Activated CD8-positive, alpha-beta memory T cell treated with anti-CD3 and anti-CD28 coated beads for 1 hour (primary cell): Measurements from ENCODE around the gene MTMR3.

Experiments
- DNase-seq, 2 donors: peaks; one replicate each; pipeline ENCODE4 v3.0.0-alpha.2; 2020; ENCODE audit warnings: low read depth in 1 of 2; ENCODE audit errors: extremely low read depth in 1 of 2

The MTMR3 gene

DNA sequence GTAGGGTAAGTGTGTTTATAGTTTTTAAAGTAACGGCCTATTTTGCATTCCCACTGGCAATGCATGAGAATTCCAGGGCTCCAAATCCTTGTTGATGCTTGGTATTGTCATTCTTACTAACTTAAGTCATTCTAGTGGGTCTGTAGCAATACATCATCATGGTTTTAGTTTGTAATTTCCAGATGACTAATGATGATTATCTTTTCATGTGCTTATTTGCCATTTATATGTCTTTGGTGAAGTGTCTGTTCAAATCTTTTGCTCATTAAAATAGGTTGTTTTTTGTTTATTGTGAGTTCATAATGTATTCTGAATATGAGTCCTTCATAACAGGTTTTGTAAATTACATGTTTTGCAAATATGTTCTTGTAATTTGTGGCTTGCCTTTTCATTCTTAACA lies 31.2 kb downstream of the MTMR3 start:
- no peak for DNase-seq

DNA sequence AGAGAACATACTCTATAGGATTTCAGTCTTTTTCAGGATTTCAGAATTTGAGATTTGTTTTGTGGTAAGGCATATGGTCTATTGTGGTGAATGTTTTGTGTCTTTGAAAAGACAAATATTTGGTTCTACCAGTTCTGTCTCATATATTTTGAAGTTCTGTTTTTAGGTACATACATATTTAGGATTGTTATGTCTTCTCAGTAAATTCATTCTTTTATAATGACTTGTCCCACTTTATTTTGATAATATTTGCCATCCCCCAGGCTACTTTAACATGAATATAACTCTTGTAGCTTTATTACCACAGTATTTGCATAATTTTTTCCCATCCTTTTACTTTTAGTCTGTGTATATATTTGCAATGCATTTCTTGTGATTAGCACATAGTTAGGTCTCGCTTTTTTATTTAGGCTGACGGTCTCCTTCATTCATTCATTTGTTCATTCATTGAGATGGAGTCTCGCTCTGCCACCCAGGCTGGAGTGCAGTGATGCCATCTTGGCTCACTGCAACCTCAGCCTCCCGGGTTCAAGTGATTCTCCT lies 32.1 kb downstream of the MTMR3 start:
- no peak for DNase-seq

DNA sequence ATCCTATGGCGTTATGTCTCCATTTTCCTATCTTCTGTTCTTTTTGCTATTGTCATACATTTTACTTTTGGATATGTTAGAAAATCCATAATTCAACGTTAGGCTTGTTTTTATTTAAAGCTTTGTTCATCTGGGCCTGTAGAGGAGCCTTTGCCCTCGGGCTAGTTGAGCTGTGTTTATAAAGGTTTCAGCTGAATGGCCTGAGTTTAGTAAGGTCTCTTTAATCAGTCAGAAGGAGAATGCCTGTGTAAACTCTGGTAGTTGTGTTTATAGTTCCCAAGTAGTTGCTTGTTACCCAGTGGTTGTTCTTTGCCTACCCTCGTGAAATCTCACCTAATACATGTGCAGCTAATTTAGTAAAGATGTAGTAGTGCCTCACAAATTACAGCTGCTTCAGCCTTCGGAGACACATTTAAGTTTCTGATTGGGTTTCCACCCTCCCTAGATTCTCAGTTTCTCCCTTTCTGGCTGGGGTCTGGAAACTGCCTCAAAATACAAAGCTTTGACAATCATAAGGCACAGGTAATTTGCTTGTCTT lies 33.1 kb downstream of the MTMR3 start:
- DNase-seq, result no peak

DNA sequence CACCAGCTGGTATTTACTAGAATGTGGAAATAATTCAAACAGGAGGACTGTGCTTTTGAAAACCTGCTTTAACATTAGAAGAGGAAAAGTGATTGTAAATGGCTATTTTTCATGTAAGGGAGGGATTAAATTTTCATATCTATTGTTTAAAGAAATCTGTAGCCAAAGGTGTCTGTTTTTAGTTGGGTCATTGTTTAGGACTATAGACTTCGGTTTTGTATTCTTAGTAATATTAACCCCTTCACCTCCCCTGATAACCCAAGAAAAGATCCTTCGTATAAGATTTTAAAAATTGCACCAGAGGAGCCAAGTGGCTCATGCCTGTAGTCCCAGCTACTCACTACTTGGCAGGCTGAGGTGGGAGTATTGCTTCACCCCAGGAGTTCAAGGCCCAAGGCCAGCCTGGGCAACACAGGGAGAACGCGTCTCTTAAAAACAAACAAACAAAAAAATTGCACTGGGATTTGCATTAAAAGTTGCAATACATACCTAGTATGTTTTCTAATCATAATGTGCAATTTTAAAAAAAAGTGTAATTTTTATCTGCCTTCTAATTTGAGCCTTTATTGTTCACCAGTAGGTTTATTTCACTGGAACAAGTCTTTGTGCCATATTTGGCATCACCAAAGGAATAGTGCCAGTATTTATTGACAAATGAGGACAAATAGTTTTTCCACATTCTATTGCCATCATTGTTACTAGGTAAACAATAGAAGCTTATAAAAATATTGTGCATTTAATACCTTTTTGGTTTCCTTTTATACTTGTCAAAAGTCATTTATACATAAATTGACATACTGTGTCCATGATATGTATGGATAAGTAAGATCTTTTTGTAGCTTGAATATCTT lies 34.3 kb downstream of the MTMR3 start:
- DNase-seq, result no peak

DNA sequence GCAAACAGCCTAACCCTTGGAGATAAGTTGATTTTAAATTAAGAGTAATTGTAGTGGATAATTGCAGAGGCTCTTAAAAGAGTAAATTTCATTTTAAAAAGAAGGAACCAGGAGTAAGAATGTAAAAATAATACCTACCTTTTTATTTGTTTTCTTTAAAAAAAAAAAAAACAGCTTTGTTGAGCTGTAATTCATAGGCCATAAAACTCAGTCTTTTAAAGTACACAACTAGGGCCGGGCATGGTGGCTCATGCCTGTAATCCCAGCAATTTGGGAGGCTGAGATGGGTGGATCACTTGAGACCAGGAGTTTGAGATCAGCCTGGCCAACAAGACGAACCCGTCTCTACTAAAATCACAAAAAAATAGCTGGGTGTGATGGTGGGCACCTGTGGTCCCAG lies 42.4 kb downstream of the MTMR3 start:
- DNase-seq, result no peak

DNA sequence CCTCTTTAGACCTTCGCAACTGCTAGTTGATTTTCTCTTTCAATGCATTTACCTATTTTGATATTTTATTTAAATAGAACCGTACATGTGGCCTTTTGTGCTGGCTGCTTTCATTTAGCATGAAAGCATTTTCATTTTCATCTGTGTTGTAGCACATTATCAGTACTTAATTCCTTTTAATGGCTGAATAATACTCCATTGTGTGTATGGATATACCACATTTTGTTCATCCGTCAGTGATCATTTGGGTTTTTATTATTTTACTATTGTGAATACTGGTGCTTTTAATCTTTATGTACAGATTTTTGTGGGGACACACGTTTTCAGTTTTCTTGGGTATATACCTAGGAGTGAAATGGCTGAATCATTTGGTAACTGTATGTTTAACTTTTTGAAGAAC lies 43.1 kb downstream of the MTMR3 start:
- no peak for DNase-seq

DNA sequence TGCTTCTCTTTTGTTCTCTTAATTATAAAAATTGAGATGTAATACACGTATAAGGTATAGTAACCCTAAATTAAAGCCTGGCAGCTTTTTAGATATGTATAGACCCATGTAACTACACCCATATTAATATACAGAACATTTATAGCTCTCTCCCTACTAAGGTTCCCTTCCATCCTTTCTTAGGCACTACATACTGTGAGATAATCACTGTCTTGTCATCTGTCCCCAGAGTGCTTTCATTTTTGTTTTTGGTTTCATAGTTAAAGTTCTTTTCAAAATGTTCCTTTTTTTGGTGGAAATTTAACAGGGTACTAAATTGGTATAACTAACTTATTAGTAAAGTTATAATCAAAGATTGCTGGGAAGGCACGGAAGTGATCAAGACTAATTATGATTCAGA lies 49.2 kb downstream of the MTMR3 start:
- DNase-seq, result no peak

DNA sequence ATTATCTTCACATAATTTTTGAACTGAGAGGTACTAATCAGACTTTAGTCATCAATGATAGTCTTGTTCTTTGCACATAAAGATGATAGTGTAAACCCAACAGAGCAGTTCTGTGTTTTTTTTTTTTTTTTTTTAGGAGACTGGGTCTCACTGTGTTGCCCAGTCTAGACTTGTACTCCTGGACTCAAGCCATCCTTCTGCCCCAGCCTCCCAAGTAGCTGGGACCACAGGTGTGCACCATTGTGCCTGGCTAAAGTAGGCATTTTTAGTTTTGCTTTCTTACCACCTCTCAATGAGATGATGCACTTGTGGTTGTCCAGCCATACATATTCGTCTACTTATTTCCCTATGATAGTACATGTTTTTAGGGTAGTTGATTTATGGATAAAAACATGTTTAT lies 50.6 kb downstream of the MTMR3 start:
- DNase-seq, result no peak

DNA sequence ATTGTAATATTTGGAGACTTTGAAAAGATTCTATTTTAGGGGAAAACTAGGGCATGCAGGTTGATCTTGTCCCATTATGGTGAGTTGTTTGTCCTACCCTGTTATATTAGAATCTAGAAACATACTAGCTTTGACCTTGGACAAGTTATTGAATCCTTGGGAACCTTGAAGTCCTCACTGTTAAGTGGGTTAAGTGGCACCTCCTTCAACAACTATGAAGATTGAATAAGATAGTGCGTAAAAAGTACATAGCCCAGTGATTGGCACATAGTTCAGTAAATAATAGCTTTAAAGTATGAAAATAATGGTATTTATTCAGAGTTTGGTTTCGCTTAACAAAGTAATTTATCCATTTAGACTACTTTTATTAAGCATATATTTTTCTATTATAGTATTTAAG lies 51.6 kb downstream of the MTMR3 start:
- DNase-seq, result no peak

DNA sequence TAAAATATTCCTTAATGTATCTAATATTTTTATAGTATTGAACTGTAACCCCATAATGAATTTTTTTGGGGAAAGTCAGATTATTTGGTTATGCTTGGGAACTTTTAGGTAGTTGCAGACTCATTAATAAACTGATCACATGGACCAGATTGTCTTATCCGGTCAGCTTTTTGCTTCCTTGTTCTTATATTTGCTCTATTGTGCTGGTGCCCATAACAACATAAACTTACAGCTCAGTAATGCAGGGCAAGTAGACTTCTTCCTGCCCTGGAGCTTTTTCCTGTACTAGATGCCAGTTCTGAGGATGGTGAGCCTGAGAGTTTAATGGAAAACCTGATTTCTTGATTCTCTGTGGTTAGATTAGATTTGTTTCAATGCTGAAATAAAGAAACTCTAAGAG lies 53.2 kb downstream of the MTMR3 start:
- no peak for DNase-seq

DNA sequence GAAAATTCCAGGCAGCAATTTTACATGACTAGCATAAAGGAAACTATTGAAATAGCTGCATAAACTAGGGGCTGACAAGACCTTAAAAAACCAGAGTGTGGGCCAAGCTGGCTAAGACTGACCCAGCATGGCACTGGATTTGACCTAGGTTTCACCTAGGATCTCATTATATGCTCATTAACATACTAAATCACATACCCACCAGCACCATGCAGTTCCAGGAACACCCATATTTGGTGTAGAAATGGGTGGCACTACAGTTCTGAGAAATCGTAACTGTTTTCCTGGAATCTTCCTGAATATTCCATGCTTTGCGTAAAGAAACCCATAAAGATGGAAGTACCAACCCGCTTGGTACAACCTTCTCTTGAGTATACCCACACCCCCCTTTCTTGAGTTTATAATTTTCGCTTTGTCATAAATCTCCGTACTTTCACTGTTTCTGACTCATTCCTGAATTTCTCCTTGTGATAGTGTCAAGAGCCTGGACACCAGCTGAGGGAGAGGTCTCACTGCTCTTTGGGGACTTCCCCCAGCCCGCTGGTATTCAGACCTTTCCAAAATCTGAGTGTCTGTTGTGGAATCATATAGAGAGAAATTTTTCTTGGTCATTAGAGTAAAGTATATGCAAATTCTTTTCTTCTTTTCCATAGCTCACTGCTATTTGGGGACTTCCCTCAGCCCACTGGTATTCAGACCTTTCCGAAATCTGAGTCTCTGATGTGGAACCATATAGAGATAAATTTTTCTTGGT lies 55.1 kb downstream of the MTMR3 start:
- DNase-seq, result no peak

DNA sequence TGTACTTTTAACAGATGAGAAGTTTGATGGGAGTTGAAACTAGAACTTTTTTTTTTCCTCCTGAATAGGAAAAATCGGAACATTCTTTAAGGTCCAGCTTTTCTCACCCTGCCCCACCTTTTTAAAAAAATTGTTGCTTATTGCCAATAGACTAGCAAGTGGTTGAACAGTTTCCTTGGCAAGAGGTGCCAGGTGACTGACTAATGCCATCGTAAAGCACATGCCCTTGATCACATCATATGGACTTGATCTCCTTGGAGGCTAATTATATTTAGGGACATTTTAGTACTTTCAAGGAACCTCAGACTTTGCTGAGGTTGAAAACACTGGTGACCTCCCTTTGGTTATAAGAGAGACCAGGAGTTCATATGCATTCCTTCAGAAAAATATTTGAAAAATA lies 57.6 kb downstream of the MTMR3 start:
- no peak for DNase-seq

DNA sequence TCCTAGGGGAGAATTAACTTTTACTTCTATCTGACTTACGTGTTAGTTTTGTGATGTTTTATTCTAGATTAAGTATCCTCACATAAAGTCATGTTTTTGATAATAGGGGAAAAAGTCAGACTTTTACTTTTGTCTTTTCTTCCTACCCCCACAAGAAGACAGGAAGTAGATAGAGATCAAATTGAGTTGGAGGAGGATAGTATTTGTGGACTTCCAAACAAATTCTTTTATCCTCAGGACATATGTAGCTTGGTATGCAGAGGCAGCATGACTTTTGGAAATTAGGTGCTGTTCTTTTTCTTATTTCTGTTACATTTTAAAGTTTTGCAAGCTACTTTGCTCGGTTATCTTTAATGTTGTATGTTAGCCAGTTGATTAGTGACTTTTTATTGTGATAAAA lies 61.4 kb downstream of the MTMR3 start:
- DNase-seq, result no peak

DNA sequence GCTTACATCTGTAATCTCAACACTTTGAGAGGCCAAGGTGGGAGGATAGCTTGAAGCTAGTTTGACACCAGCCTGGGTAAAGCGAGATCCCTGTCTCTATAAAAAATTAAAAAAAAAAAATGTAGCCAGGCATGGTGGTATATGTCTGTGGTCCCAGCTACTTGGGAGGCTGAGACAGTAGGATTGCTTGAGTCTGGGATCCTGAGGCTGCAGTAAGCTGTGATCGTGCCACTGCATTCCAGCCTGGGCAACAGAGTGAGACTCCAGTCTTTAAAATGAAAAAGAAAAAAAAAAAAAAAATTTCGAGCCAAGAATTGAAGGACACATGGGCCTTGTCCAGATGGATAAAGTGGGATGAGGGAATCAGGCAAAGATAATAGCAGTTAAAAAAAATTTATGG lies 62.5 kb downstream of the MTMR3 start:
- no peak for DNase-seq

DNA sequence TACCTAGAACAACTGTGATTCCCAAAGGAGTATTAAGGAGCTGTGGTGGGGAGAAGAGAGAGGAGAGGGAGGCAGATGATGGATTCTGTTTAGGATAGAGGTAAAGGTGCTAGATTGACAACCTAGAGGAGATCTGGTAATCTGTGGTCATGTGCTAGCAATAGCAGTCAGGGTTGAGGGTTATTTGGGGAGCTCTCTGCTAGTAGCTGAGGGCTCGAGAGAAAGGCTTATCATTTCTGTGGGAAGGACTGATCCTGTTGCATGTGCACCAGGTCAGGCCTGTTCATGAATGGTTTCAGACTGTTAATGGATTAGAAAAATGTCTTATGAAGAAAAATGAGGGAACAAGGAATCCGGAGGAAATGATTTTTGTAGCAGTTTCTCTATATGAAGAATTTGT lies 63.2 kb downstream of the MTMR3 start:
- no peak for DNase-seq

DNA sequence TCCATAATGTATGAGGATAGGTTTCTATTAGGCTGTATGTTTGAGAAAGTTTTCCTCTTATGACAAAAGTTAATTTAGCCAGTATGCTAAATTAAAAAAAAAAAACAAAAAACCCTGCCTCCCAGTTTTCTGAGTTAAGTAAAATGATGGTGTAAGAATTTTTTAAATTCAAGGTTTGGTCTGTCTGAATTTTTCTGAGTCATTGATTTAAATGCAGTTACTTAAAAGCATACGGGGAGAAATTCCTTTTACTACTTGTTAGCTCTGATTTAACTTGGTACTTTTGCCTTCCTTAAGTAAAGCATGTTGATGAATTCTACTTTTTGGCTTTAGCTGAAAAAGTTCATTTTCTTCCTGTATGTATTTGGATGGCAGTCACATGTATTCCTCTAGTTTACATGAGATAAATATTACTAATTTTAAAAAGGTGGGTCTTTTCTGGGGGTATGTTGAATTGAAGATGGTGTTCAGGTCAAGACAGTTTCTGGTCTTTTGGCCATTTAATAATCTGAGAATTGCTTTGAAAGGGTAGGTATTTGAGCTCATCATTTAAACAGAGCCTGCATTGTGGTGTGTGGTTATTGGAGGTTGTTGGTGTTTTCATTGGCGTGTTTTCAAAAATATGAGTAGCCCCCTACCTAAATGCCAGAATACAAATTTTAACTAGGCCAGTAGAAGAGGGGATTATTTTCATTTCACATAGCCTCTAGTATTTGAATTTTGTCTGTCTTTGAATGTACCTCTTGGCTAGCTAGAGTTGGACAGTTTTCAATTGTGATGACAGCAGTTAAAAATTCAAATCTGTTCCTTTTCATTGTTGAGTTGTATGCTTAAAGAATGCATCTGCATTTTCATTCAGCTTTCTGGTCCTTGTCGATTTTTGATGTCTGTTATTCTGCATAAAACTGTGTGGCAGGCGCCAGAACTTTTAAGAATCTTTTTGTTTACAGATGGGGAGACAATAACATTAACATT lies 64.7 kb downstream of the MTMR3 start:
- no peak for DNase-seq

DNA sequence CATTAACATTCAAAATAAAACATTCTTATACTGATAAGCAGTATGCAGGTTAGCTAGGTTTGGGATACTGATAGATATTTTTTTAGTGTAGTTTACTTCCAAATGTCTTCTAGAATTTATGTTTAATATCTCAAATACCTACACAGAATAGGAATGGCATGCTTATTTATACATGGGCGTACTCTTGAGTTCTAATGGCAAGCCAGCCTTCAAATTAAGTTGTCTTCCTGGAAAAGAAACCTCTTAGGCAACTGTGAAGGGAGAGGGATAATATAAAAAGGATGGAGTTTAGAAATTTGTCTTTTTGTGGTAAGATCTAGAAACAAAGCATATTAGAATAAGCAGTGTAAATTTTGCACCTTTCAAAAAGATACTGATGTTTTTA lies 65.4 kb downstream of the MTMR3 start:
- no peak for DNase-seq

DNA sequence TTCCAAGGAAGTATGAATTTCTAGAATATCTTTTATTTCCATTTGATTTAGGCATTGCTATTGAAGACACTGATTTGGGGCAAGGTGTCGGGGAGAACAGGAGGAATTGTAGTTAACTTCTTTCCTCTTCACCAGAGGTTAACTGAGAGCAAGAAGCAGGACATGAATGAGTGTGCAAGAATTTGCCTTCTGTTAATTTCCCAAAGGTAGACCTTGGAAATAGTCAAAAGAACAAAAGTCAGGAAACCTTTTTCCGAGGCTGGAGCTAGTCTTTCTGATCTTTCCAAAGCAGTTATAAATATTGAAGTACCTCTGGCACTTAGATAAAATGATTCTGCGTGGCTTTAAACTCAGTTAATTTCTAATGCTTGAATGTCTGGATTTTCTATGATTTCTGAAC lies 66.9 kb downstream of the MTMR3 start:
- DNase-seq, result no peak

DNA sequence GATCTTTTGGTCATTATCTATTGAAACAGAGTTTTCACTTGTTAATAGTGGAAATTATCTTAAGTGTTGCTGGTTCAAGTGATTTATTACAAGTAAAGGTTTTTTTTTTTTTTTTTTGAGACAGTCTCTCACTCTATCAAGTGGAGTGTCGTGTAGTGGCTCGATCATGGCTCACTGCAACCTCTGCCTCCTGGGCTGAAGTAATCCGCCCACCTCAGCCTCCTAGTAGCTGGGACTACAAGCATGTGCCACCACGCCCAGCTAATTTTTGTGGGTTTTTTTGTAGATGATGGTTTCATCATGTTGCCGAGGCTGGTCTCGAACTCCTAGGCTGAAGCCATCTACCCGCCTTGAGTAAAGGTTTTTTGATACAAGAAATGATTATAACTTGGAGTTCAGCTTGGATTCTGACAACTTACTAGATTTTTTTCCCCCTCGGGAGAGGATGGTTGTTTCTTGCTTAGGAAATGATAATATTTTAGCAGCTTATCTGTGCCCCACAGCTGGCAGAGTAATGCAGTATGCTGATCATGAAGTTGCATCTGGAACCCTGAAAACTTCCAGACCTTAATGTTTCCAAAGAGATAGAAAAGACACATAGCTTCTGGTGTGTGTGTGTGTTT lies 68.9 kb downstream of the MTMR3 start:
- DNase-seq, result no peak

DNA sequence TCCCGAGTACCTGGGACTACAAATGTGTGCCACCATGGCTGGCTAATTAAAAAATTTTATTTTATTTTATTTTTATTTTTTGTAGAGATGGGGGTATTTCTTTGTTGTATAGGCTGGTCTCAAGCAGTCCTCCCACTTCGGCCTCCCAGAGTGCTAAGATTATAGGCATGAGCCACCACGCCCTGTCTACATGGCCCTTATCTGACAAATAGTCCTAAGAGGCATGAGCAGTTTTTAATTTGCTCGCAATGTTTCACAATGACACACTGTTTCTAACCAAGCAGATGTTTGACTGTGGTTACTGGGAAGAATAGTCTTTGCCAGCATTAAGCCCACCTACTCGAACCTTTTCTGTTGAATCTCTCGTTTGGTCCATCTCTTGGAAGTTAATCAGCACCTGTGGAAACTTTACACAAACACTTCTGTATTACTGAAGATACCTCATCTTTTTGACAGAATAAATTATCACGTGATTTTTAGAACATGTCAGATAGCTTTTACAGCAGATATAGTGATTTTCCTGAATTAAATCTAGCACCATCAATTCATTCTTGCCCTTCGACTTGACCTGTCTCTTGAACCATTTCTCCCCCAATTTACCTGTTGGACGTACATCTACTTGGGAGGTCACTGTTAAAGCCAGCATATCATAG lies 71.4 kb downstream of the MTMR3 start:
- no peak for DNase-seq
